Measurements from ENCODE around the gene ATOH8. TPM values are rescaled to one million over a fixed set of nuclear protein-coding genes. Genes with fewer than 3 reads are reported as not detected.

The ATOH8 gene
- total RNA-seq, 2 donors from 2014 or later, result 40.1 to 49.8 TPM

- no peak for DNase-seq (ENCODE audit: low spot score)
- TF ChIP-seq POLR2AphosphoS5 (IDR thresholded peaks at IDR 0.05), result no peak
- no peak for TF ChIP-seq POLR2A (IDR thresholded peaks at IDR 0.05)
- no peak for TF ChIP-seq CTCF (IDR thresholded peaks at IDR 0.05)
- Histone ChIP-seq H3K4me3 (no peak overlapping the region), H3K27ac (no peak overlapping the region), H3K27me3 (replicated peaks; ENCODE audit: insufficient read depth) (no peaks in the 10 kb centered on the region), H3K9me3 (no peaks in the 10 kb centered on the region), H3K4me1 (replicated peaks) (no peaks in the 10 kb centered on the region), H3K36me3 (no peaks in the 10 kb centered on the region)
- intact Hi-C loops (cut with DNase I), result no loop called here
- WGBS, result 92% methylated on average over 12 of the region's 12 CpGs
Observed at GRCh38 chr2:85779641-85780315, 26.0 kb downstream of the ATOH8 start.

- H3K36me3 ChIP-seq, result no peaks in the 10 kb centered on the region
Observed at GRCh38 chr2:85780316-85781012, 26.7 kb downstream of the ATOH8 start.

GRCh38 chr2:85781013-85781332 is 27.2 kb downstream of the ATOH8 start:
- 72% methylated on average over 5 of the region's 5 CpGs for WGBS
- no peaks in the 10 kb centered on the region for H3K27me3 ChIP-seq (replicated peaks; ENCODE audit: insufficient read depth)
- DNase-seq (ENCODE audit: low spot score), result no peak
- no peaks in the 10 kb centered on the region for H3K9me3 ChIP-seq
- no peak for TF ChIP-seq POLR2A (IDR thresholded peaks at IDR 0.05)
- no peak for TF ChIP-seq CTCF (IDR thresholded peaks at IDR 0.05)
- no peak overlapping the region for H3K4me3 ChIP-seq
- H3K27ac ChIP-seq, result no peak overlapping the region
- intact Hi-C loops (cut with DNase I), result no loop called here
- H3K4me1 ChIP-seq (replicated peaks), result no peaks in the 10 kb centered on the region
- no peaks in the 10 kb centered on the region for H3K36me3 ChIP-seq

More at GRCh38 chr2:85780316-85781012, 26.7 kb downstream of the ATOH8 start:
- intact Hi-C loops (cut with DNase I), result no loop called here
- H3K4me3 ChIP-seq, result no peak overlapping the region
- H3K4me1 ChIP-seq (replicated peaks), result no peaks in the 10 kb centered on the region
- H3K27me3 ChIP-seq (replicated peaks; ENCODE audit: insufficient read depth), result no peaks in the 10 kb centered on the region
- WGBS, result 55% methylated on average over 14 of the region's 14 CpGs
- no peak for DNase-seq (ENCODE audit: low spot score)
- TF ChIP-seq POLR2A (IDR thresholded peaks at IDR 0.05) (no peak), CTCF (IDR thresholded peaks at IDR 0.05) (no peak), POLR2AphosphoS5 (IDR thresholded peaks at IDR 0.05) (no peak)
- H3K27ac ChIP-seq, result no peak overlapping the region
- no peaks in the 10 kb centered on the region for H3K9me3 ChIP-seq

GRCh38 chr2:85783796-85784195 is 30.0 kb downstream of the ATOH8 start:
- H3K27me3 ChIP-seq (replicated peaks; ENCODE audit: insufficient read depth), result no peaks in the 10 kb centered on the region
- intact Hi-C loops (cut with DNase I), result no loop called here
- no peaks in the 10 kb centered on the region for H3K36me3 ChIP-seq
- DNase-seq (ENCODE audit: low spot score), result no peak
- WGBS, result 94% methylated on average over 7 of the region's 7 CpGs
- H3K9me3 ChIP-seq, result no peaks in the 10 kb centered on the region
- no peaks in the 10 kb centered on the region for H3K4me1 ChIP-seq (replicated peaks)
- no peak overlapping the region for H3K4me3 ChIP-seq
- no peak overlapping the region for H3K27ac ChIP-seq
- TF ChIP-seq POLR2AphosphoS5 (IDR thresholded peaks at IDR 0.05) (no peak), CTCF (IDR thresholded peaks at IDR 0.05) (no peak), POLR2A (IDR thresholded peaks at IDR 0.05) (no peak)

- no peak for DNase-seq (ENCODE audit: low spot score)
- Histone ChIP-seq H3K27me3 (replicated peaks; ENCODE audit: insufficient read depth) (no peaks in the 10 kb centered on the region), H3K4me3 (no peak overlapping the region), H3K36me3 (no peaks in the 10 kb centered on the region), H3K27ac (no peak overlapping the region), H3K9me3 (no peaks in the 10 kb centered on the region), H3K4me1 (replicated peaks) (no peaks in the 10 kb centered on the region)
- intact Hi-C loops (cut with DNase I), result no loop called here
- TF ChIP-seq POLR2A (IDR thresholded peaks at IDR 0.05) (no peak), POLR2AphosphoS5 (IDR thresholded peaks at IDR 0.05) (no peak), CTCF (IDR thresholded peaks at IDR 0.05) (no peak)
- 88% methylated on average over 6 of the region's 6 CpGs for WGBS
Observed at GRCh38 chr2:85784474-85784986, 30.7 kb downstream of the ATOH8 start.

Measured in prostate gland (tissue), 2 donors.